Mesothelial cell of epicardium (in vitro differentiated cells): ENCODE results near the gene DHX29. TPM values are rescaled to one million over a fixed set of nuclear protein-coding genes. Genes with fewer than 3 reads are reported as not detected.

Experiments
- DNase-seq, 2 experiments: peaks; one replicate each; pipeline ENCODE4 v3.0.0; 2021; ENCODE audit warnings: low spot score in 2 of 2; ENCODE audit not compliant: unreplicated experiment in 2 of 2
- H3K27ac Mint-ChIP-seq: 2 replicates; pipeline ENCODE4 v1.8.0; 2021; ENCODE audit warnings: mixed read lengths
- H3K27me3 Mint-ChIP-seq: 2 replicates; pipeline ENCODE4 v1.8.0; 2021; ENCODE audit warnings: low read depth, mixed read lengths
- H3K36me3 Mint-ChIP-seq: 2 replicates; pipeline ENCODE4 v1.8.0; 2021; ENCODE audit warnings: mixed read lengths
- H3K4me1 Mint-ChIP-seq: 2 replicates; pipeline ENCODE4 v1.8.0; 2021; ENCODE audit warnings: mixed read lengths
- H3K4me3 Mint-ChIP-seq: 2 replicates; pipeline ENCODE4 v1.8.0; 2021; ENCODE audit warnings: mild to moderate bottlenecking, moderate library complexity, mixed read lengths
- H3K9me3 Mint-ChIP-seq: 2 replicates; pipeline ENCODE4 v1.8.0; 2021; ENCODE audit warnings: mixed read lengths
- total RNA-seq: library from RNA; stranded (reverse); gene quantifications from 3 replicates; pipeline ENCODE4 v1.2.1, GENCODE V29; 2021
- TF ChIP-seq, protein P1 (sequence below): fragments of 200-600 bp; sonication (generic); IDR thresholded peaks from one replicate; pipeline ENCODE4 v1.5.0; 2021; ENCODE audit warnings: antibody characterized with exemption; ENCODE audit not compliant: unreplicated experiment

The DHX29 gene
- total RNA-seq, 1 donor from 2014 or later = 25.1 TPM

DNA sequence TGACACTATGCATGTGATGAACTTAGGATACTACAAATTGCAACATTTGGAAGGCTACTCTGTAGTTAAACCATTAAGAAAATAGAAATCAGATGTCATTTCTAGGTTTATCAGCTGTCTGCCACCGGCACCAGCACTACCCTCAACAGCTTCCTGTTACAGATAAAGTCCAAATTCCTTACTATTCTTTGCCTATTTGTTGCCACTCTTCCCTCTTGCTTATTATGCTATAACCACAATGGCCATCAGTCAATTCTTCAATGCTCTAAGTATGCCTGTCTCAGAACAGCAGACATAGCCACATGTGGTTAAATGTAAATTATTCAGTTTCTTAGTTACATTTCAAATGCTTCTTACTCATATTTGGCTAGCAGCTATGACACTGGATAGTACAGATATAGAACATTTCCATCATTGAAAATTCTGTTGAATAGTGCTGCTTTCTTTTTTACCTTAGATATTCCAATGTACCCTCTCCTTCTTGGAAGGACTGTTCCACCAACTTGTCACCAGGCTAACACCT lies 21.0 kb downstream of the DHX29 start:
- H3K9me3 Mint-ChIP-seq = no peaks in the 10 kb centered on the region
- H3K36me3 Mint-ChIP-seq = peaks cover 29% of the 10 kb centered on the region

DNA sequence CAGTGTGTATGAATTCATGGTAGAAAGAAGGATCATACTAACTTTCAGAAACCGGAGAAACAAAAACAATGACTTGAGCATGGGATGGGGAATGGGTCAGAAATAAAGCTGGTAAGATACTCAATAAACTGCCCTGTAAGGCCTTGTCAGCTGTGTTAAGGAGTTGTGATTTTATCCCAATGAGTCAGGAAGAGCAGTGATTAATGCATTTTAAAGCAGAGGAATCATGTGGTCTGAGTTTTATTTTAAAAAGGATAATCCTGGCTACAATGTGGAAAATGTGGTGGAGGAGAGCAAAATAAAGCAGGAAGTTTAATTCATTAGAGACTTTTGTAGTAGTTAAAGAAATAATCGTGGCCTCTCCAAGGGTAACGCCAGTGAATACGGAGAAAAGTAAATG lies 28.7 kb downstream of the DHX29 start:
- Mint-ChIP-seq H3K9me3 (no peaks in the 10 kb centered on the region), H3K36me3 (peaks cover 37% of the 10 kb centered on the region), H3K27me3 (no peaks in the 10 kb centered on the region), H3K27ac (no peak overlapping the region), H3K4me1 (no peaks in the 10 kb centered on the region), H3K4me3 (no peak overlapping the region)
- TF ChIP-seq, protein P1, sequence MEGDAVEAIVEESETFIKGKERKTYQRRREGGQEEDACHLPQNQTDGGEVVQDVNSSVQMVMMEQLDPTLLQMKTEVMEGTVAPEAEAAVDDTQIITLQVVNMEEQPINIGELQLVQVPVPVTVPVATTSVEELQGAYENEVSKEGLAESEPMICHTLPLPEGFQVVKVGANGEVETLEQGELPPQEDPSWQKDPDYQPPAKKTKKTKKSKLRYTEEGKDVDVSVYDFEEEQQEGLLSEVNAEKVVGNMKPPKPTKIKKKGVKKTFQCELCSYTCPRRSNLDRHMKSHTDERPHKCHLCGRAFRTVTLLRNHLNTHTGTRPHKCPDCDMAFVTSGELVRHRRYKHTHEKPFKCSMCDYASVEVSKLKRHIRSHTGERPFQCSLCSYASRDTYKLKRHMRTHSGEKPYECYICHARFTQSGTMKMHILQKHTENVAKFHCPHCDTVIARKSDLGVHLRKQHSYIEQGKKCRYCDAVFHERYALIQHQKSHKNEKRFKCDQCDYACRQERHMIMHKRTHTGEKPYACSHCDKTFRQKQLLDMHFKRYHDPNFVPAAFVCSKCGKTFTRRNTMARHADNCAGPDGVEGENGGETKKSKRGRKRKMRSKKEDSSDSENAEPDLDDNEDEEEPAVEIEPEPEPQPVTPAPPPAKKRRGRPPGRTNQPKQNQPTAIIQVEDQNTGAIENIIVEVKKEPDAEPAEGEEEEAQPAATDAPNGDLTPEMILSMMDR = no peak
- no peak for DNase-seq

More for the DNA sequence above, 21.0 kb downstream of the DHX29 start:
- no peaks in the 10 kb centered on the region for H3K27me3 Mint-ChIP-seq
- H3K27ac Mint-ChIP-seq = no peak overlapping the region
- TF ChIP-seq, protein P1 = no peak
- DNase-seq = no peak
- H3K4me1 Mint-ChIP-seq = no peaks in the 10 kb centered on the region
- no peak overlapping the region for H3K4me3 Mint-ChIP-seq

DNA sequence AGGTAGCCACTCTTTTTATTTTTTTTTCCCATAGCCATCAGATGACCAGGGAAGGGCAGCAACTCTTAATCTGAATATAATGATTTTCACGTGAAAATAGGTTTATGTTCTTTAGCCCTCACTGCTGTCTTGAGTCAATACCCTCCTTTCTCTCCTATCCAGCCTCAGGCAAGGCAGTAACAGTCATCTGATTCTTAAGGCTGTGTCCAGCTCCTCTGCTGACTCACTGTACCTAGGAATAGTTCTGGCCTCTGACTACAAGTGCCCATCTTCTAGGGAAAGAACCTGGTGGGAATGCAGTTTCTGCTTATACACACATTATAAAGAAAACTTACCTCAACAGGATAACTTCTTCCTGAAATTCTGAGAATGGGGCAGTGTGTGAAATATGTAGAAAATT lies 30.7 kb downstream of the DHX29 start:
- no peak for DNase-seq
- Mint-ChIP-seq H3K27ac (no peak overlapping the region), H3K4me3 (no peak overlapping the region), H3K4me1 (no peaks in the 10 kb centered on the region), H3K27me3 (no peaks in the 10 kb centered on the region), H3K36me3 (peaks cover 37% of the 10 kb centered on the region), H3K9me3 (no peaks in the 10 kb centered on the region)
- TF ChIP-seq, protein P1 = no peak

DNA sequence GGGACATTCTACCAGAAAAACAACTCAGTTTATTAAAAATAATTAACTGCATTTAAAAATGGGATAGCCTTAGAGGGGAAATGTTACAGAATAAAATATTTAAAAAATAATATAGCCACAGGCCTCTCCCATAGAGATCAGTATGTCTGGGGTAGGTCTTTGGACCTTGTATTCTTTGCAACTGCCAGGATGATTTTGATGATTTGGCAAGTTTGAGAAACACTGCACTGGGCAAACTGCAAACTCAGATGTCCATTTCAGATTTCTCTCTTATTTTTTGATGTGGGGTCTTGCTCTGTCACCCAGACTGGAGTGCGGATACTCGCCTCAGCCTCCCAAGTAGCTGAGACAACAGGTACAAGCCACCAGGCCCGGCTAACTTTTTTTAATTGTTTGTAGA lies 49.2 kb downstream of the DHX29 start:
- Mint-ChIP-seq H3K36me3 (peaks cover 28% of the 10 kb centered on the region), H3K4me1 (no peaks in the 10 kb centered on the region), H3K27me3 (no peaks in the 10 kb centered on the region), H3K9me3 (no peaks in the 10 kb centered on the region), H3K4me3 (no peak overlapping the region), H3K27ac (no peak overlapping the region)
- TF ChIP-seq, protein P1 = no peak
- no peak for DNase-seq

DNA sequence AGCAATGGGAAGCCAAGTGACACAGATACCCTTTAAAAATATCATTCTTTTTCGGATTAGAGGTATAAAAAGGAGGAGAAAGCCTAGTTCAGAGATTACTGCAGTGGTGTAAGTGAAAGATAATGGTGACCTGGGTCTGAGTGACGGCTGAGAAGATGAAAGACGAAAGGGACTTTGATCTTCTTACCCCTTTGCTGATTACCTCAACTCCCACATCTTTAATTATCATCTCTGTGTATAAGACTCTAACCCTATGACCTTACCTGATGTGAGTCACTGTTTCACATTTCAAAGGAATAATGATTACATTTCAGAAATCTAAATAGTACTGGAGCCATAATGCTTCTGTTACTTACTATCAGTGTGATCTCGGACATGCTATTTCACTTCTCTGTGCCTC lies 52.7 kb downstream of the DHX29 start:
- TF ChIP-seq, protein P1 = no peak
- no peak for DNase-seq
- H3K27ac Mint-ChIP-seq = no peak overlapping the region
- H3K36me3 Mint-ChIP-seq = peaks cover 15% of the 10 kb centered on the region
- H3K4me1 Mint-ChIP-seq = no peaks in the 10 kb centered on the region
- H3K9me3 Mint-ChIP-seq = no peaks in the 10 kb centered on the region
- no peaks in the 10 kb centered on the region for H3K27me3 Mint-ChIP-seq
- no peak overlapping the region for H3K4me3 Mint-ChIP-seq

DNA sequence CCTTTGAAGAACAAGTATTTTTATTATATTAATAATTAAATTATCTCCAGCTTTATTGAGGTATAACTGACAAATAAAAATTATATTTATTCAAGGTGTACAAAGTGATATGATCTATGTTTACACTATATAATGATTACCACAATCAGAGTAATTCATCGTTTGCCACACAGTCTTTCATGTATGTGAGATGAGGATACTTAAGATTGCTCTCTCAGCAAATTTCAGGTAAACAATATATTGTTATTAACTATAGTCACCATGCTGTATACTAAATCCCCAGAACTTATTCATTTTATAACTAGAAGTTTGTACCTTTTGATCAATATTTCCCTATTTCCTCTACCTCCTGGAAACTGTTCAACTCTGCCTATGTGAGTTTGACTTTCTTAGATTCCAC lies 57.4 kb downstream of the DHX29 start:
- peaks cover 6% of the 10 kb centered on the region for H3K27me3 Mint-ChIP-seq
- H3K9me3 Mint-ChIP-seq = peaks cover 19% of the 10 kb centered on the region
- no peak for DNase-seq
- TF ChIP-seq, protein P1 = no peak
- no peak overlapping the region for H3K4me3 Mint-ChIP-seq
- no peak overlapping the region for H3K27ac Mint-ChIP-seq
- H3K4me1 Mint-ChIP-seq = no peaks in the 10 kb centered on the region
- peaks cover 7% of the 10 kb centered on the region for H3K36me3 Mint-ChIP-seq
